ENCODE results near the gene ESR1.

Gene ESR1

DNA sequence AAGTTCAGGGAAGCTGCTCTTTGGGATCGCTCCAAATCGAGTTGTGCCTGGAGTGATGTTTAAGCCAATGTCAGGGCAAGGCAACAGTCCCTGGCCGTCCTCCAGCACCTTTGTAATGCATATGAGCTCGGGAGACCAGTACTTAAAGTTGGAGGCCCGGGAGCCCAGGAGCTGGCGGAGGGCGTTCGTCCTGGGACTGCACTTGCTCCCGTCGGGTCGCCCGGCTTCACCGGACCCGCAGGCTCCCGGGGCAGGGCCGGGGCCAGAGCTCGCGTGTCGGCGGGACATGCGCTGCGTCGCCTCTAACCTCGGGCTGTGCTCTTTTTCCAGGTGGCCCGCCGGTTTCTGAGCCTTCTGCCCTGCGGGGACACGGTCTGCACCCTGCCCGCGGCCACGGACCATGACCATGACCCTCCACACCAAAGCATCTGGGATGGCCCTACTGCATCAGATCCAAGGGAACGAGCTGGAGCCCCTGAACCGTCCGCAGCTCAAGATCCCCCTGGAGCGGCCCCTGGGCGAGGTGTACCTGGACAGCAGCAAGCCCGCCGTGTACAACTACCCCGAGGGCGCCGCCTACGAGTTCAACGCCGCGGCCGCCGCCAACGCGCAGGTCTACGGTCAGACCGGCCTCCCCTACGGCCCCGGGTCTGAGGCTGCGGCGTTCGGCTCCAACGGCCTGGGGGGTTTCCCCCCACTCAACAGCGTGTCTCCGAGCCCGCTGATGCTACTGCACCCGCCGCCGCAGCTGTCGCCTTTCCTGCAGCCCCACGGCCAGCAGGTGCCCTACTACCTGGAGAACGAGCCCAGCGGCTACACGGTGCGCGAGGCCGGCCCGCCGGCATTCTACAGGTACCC is at the start of gene ESR1:
Gene ESR1, plus strand, starts transcription at position 170 of the 858 bp plus-strand sequence. Its CDS starts 231 bp downstream, at position 401.
- DNase-seq (ENCODE audit: low spot score) (no peak), FAIRE-seq (no peak)

DNA sequence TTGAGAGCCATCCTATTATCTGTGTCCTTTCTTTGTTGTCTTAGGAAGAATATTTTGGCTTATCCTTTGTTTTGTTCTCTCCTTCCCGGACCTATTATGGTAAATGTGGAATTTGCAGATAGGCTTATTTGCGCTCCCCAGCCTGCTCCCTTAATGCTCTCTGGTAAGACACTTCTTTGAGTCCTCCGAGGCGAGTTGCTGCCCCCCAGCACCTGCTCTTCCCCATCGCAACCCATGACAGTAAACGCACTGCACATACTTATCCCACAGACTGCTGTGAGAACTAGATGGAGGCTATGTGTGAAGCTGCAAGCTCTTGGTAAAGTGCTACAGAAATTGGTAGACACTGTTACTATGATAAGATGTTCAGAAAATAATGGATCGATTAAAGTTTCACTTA is 47.0 kb upstream of the ESR1 start:
- DNase-seq (ENCODE audit: low spot score) (no peak), FAIRE-seq (no peak)

DNA sequence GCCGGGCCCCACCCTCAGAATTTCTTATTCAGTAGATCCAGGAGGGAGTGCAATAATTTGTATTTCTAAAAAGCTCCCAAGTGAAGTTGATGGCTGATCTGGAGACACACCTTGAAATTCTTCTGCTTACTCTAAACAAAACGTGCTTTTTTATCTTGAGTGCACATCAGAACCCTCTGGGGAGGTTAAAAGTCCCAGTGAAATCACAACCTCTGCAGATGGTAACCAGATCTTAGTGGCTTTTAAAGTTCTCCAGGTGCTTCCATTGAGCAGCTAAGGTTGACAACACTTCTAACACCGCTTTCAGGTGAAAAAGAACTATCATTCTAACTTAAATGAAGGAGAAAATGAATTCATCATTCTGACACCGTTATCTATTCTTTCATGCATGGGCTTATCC is 45.6 kb upstream of the ESR1 start:
- DNase-seq (ENCODE audit: low spot score) (no peak), FAIRE-seq (no peak)

DNA sequence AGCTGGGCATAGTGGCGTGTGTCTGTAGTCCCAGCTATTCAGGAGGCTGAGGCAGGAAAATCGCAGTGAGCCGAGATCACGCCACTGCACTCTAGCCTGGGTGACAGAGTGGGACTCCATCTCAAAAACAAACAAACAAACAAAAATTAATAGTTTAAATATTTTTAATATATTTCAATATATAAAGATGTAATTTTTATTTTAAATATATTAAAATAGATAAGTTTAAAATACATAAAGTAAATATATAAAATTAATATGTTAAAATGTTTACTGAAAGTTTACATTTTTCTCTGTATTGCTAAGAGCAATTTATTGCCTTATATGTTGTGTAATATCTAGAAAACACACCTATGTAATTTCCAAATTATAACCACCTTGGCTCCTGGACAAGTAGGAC is 44.7 kb upstream of the ESR1 start:
- no peak for DNase-seq (ENCODE audit: low spot score)
- peak; percentile 25 for FAIRE-seq

DNA sequence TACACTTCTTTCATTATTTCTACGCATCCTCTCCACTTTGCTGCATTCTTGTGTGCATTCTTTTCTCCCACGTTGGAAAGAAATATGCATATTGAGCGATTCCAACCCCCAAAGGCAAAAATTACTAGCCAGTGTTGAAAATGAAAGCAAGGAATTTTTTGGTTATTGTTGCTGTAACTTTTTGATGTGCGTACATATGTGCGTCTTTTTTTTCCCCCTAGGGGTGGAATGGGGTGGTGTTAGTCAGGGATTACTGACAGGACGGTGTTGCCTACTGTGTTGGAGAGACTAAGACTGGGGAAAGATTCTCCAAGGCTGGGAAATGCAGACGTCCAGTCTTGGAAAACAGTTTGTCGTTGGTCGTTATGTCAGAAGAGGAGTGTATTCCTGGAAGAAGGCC is 44.2 kb upstream of the ESR1 start:
- FAIRE-seq (no peak), DNase-seq (ENCODE audit: low spot score) (no peak)

DNA sequence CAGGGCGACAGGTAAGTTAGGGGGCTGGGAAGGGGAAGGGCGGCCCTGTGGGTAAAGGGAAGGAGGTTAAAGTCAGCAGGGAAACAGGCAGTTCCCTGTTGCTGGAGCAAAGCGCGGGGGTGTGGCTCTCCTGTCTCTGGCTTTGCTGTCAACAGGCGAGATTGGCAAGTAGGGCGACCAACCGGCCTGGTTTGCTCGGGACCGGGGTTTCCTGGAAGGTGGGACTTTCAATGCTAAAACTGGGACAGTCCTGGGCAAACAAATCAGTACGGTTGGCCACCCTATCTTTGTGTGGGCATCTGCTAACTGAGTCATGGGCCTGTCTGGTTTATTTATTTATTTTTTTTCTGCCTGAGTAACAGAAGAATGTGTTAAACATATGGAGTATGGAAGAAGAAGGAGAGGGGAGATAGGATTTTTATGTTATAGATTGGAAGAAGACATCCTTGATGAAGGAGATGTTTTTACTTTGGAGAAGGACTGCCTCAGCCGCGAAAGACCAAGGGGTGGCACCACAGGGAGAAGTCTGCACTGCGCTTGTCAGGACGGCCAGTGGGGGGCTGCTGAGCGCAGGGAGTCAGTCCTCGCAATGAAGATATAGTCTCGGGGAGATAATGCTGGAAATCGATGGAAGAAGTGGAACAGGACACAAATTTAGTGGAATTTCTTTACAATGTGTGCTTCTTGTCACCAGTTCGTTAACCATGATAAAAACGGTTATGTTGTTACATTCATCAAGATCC is 43.4 kb upstream of the ESR1 start:
- FAIRE-seq: no peak
- no peak for DNase-seq (ENCODE audit: low spot score)

DNA sequence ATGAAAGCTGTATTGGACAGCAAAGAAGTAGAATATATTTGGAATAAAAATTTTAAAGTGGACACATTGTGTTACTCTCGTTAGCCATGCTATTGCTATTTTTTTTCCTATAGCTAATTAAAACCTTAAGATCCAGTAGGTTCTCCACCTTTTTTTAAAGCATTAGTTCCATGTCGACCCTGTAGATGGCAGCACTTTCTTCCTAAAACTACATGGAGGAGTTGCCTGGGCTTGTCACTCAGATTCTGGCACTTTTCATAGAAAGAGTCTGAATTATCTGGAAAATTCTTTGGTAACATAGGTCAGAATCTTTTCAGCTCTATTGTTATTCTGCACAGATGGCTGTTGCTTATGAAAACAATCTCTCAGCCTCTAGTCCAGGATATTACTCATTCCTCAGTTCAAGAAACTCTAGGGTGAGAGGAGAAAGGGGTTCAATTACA is 42.0 kb upstream of the ESR1 start:
- peak; percentile 53 for FAIRE-seq

DNA sequence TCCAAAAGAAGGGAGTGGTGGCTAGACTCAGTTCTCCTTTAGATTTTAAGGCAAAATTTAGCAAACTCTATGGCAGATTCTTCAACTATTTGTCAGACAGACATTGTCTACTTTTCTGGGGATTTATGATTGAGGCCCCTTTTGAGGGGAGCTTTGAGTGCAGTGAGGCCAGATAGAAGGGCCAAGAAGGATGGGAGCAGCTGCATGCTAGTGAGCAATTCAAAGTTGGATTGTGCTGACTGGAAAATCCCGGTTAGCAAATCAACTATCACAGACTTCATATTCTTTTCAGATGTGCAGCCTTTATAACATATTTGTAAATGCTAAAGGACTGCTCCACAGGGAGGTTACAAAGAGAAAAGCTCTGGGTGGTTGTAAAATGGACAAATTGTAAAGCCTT is 35.0 kb upstream of the ESR1 start:
- DNase-seq (ENCODE audit: low spot score) (no peak), FAIRE-seq (no peak)

More for the DNA sequence above, 42.0 kb upstream of the ESR1 start:
- peak; percentile 22 for DNase-seq (ENCODE audit: low spot score)

DNA sequence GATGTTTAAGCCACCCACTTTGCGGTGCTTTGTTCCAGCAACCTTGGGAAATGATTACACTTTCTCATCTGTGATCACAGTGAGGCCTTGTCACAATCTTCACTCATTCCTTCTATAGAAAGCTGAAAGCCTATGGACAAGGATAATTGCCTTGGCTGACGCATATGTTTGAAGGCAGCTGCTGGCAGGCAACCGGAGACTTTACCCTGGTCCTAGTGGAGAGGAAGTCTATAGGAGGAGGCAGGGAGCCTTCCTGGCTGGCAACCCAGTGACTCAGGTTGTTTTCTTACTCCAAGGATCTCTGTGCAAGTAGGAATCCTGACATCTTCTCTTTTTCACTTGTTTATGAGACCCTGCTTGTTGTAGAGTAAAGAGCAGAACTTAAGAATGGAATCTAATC is 34.1 kb upstream of the ESR1 start:
- FAIRE-seq (no peak), DNase-seq (ENCODE audit: low spot score) (no peak)

DNA sequence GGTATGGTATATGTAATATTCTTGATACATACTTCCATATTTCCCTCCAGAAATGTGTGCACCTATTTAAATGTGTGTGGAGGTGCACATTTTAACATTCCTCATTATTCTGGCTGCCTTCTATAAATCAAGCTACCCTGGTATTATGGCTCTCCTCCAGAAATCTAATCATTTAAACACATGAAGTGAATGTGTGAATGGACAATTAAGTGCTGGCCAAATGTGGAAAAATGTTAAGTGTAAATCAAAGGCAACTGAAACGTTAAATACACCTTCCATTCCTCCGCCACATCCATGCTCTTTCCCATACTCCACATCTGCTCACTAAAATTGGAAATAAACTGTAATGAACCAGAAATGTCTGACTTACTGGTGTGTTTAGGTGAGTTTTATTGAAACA is 24.9 kb upstream of the ESR1 start:
- FAIRE-seq (no peak), DNase-seq (ENCODE audit: low spot score) (no peak)

DNA sequence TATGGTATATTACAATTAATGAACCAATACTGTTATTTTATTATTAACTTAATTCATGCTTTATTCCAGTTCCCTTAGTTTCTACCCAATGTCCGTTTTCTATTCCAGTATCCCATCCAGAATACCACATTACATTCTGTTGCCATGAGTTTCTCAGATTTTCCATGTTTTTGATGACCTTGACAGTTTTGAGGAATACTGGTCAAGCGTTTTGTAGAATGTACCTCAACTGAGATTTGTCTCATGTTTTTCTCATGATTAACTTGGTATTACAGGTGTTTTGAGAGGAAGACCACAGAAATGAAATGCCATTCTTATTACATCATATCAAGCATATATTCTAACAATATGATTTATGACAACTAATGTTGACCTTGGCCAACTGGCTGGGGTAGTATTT is 23.8 kb upstream of the ESR1 start:
- FAIRE-seq: no peak
- no peak for DNase-seq (ENCODE audit: low spot score)

DNA sequence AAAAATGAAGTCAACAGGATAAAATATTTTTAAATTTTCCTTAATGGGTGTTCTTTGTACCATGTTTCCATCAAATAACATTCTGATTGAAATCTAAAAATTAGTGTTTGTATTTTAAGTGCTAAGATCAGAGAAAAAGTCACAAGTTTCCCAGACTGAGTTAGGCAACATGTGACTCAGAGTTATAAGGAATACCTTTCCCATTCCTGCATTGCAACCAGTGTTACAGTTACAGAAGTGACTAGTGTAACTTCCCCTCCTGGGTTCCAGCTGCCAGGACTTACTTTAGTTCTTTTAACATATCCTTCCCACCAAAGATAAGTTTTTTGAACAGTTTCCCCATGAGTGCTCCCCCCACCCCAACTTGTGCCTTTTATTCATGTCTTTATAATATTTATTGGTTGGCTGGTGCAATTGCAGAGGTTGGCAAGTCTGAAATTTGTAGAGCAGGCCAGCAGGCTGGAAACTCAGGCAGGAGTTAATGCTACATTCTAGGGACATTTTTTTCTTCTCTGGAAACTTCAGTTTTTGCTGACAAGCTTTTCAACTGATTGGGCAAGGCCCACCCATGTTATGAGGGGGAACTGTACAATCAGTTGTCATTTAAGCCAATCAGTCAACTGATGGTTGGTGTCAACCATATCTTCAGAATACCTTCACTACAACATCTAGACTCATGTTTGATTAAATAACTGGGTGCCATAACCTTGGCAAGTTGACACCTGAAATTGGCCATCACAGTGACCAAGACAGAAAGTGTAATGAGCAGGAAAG is 22.9 kb upstream of the ESR1 start:
- FAIRE-seq (no peak), DNase-seq (ENCODE audit: low spot score) (no peak)

DNA sequence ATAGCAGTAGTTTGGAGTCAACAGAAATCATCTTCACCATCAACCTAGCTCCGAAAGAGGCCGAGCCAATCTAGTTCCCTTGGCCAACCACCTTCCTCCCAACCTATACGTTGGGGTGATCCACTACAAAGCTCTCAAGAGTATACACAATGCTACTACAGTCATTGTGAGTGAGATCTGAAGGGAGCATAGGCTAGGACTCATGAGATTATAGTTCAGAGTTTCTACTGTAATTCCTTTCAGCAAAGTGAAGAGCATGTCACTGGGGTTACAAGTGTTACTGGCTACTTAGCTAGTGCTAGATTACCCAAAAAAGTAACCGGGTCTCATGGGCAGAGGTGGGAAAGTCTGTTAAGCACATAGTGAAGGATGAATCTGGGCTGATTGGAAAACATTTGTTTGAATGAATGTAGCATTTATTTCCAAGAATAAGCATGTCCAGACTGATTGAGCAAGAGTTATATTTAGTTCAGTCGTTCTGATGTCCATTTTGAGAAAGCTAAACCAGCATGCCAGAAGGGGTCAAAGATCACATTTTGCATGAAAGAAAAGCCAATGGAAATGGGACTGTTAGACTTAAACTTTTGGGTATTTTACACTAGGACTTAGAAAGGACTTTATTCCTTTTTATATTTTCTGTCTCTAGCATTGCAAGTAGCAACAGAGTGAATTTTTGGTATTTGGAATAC is 10.5 kb upstream of the ESR1 start:
- FAIRE-seq: no peak
- no peak for DNase-seq (ENCODE audit: low spot score)

DNA sequence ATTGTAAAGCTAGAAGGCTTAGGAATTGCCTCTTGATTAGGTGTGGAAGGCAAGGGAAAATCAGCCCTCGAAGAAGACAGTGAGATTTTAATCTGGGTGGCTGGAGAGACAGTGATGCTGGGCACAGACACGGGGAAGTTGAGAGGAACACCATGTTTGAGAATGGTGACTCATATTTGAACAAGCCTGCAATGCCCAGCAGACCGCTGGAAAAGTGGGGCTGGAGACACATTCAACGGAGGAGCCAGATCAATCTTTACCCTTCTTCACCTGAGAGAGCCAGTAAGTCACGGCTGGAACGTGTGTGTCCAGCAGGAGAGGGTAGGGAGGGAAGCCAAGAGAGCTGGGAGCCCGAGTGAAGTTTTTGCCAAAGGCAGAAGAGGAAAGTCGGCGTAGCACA is 3.7 kb upstream of the ESR1 start:
- DNase-seq (ENCODE audit: low spot score): no peak
- FAIRE-seq: no peak

DNA sequence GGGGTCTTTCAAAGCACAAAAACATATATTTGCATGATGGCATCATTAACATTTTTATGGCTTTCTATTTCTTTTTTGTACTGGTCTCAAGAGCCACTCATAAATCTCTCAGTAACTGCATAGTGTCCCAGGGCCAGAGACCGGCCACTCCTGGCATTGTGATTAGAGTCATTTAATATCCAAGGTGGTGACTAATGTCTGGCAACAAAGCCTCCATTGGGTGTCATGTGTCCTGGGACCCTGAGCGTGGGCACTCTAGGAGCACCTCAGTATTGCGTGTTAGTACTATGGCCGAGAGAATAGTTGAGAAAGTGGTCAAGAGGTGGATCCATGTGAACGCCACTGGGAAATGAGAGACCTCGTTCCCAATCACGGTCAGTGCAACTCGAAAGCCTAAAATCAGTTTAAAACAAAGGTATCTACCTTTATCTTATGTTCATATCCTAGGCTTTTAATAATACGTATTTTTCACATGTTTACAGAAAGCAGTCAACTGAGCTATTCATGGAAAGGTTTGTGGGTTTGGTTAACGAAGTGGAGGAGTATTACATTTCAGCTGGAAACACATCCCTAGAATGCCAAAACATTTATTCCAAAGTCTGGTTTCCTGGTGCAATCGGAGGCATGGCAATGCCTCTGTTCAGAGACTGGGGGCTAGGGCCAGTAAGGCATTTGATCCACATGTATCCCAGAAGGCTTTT is 2.7 kb upstream of the ESR1 start:
- FAIRE-seq (no peak), DNase-seq (ENCODE audit: low spot score) (no peak)

DNA sequence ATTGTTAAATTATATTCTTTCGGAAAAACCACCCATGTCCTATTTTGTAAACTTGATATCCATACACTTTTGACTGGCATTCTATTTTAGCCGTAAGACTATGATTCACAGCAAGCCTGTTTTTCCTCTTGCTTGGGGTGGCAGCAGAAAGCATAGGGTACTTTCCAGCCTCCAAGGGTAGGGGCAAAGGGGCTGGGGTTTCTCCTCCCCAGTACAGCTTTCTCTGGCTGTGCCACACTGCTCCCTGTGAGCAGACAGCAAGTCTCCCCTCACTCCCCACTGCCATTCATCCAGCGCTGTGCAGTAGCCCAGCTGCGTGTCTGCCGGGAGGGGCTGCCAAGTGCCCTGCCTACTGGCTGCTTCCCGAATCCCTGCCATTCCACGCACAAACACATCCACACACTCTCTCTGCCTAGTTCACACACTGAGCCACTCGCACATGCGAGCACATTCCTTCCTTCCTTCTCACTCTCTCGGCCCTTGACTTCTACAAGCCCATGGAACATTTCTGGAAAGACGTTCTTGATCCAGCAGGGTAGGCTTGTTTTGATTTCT is 2.1 kb upstream of the ESR1 start:
- no peak for DNase-seq (ENCODE audit: low spot score)

DNA sequence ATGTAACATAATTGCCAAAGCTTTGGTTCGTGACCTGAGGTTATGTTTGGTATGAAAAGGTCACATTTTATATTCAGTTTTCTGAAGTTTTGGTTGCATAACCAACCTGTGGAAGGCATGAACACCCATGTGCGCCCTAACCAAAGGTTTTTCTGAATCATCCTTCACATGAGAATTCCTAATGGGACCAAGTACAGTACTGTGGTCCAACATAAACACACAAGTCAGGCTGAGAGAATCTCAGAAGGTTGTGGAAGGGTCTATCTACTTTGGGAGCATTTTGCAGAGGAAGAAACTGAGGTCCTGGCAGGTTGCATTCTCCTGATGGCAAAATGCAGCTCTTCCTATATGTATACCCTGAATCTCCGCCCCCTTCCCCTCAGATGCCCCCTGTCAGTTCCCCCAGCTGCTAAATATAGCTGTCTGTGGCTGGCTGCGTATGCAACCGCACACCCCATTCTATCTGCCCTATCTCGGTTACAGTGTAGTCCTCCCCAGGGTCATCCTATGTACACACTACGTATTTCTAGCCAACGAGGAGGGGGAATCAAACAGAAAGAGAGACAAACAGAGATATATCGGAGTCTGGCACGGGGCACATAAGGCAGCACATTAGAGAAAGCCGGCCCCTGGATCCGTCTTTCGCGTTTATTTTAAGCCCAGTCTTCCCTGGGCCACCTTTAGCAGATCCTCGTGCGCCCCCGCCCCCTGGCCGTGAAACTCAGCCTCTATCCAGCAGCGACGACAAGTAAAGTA is 547 bp upstream of the ESR1 start:
- FAIRE-seq: no peak

More for the DNA sequence above, 2.1 kb upstream of the ESR1 start:
- no peak for FAIRE-seq

DNA sequence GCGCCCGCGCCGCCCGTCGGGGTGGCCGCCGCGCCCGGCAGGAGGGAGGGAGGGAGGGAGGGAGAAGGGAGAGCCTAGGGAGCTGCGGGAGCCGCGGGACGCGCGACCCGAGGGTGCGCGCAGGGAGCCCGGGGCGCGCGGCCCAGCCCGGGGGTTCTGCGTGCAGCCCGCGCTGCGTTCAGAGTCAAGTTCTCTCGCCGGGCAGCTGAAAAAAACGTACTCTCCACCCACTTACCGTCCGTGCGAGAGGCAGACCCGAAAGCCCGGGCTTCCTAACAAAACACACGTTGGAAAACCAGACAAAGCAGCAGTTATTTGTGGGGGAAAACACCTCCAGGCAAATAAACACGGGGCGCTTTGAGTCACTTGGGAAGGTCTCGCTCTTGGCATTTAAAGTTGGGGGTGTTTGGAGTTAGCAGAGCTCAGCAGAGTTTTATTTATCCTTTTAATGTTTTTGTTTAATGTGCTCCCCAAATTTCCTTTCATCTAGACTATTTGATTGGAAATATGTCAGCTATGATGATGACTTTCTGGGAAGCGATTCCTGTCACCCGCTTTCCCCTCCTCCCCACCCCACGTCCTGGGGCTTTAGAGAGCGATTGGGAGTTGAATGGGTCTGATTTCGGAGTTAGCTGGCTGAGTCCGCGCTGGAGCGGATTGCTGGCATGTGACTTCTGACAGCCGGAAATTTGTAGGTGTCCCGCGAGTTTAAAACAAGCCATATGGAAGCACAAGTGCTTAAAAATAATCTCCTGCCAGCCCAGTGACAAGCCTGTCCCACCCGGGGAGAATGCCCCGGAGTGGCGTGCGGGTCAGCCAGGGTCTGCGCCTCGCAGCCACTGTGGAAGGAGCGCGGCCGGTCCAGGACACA is 1.1 kb downstream of the ESR1 start:
- FAIRE-seq (no peak), DNase-seq (ENCODE audit: low spot score) (no peak)

More for the DNA sequence above, 547 bp upstream of the ESR1 start:
- DNase-seq (ENCODE audit: low spot score): no peak

DNA sequence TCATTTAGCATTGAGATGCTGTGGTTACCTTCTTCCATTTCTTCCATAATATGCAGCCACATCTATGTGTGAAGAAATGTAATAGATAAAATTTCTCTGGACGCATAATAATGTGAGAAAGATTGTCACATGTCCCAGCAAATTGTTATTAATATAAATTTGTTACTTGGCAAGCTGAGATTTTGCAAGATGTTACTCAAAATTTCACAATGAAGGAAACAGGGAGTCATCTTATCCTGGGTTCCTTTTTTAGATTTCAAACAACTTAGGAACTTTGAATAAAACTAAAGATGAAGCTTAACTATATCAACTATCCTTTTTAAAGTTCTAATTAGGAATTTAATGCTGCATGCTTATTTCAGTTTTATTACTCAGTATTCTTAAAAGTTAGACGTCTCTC is 3.6 kb downstream of the ESR1 start:
- DNase-seq (ENCODE audit: low spot score): no peak
- no peak for FAIRE-seq
